NCI-H2171 (cell line): ENCODE measurements around the gene CYB5R3.
"Not testable (repeated sequence)": the region's sequence is repeated elsewhere in the genome, so short reads cannot be mapped to it uniquely, and the experiment has no call there.

Experiments used
- DNase-seq: peaks from one replicate; lab custom pipeline; 2025; lab: John Stamatoyannopoulos, UW

The CYB5R3 gene

DNA sequence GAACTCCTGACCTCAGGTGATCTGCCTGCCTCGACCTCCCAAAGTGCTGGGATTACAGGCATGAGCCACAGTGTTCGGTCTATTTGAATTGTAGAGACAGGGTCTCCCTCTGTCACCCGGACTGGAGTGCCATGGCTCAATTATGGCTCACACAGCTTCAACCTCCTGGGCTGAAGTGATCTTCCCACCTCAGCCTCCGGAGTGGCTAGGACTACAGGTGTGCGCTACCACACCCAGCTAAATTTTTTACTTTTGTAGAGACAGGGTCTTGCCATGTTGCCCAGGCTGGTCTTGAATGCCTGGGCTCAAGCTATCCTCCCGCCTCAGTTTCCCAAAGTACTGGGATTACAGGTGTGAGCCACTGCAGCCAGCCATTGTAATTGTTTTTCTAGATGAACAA is 81.2 kb downstream of the CYB5R3 start:
- not testable (repeated sequence) for DNase-seq
